Stimulated activated CD4-positive, alpha-beta T cell treated with anti-CD3 and anti-CD28 coated beads, Interleukin-15, amount 100 ng/mL, for 24 hours (primary cell): Measurements from ENCODE around the gene PIP4K2B.
"Not testable (repeated sequence)": the region's sequence is repeated elsewhere in the genome, so short reads cannot be mapped to it uniquely, and the experiment has no call there.

Experiments
- DNase-seq: peaks from one replicate; pipeline ENCODE4 v3.0.0-alpha.2; 2020

PIP4K2B gene

GRCh38 chr17:38728290-38728831 is 71.0 kb downstream of the PIP4K2B start:
- peak; percentile 61 for DNase-seq

GRCh38 chr17:38727736-38728135 is 71.6 kb downstream of the PIP4K2B start:
- DNase-seq = peak; percentile 89

GRCh38 chr17:38726145-38726544 is 73.2 kb downstream of the PIP4K2B start:
- not testable (repeated sequence) for DNase-seq

GRCh38 chr17:38725066-38725465 is 74.3 kb downstream of the PIP4K2B start:
- no peak for DNase-seq

- DNase-seq = no peak
Measured at GRCh38 chr17:38724337-38724988, 74.9 kb downstream of the PIP4K2B start.

GRCh38 chr17:38721802-38722201 is 77.6 kb downstream of the PIP4K2B start:
- no peak for DNase-seq

- no peak for DNase-seq
Measured at GRCh38 chr17:38720941-38721340, 78.4 kb downstream of the PIP4K2B start.

GRCh38 chr17:38719943-38720641 is 79.3 kb downstream of the PIP4K2B start:
- no peak for DNase-seq

GRCh38 chr17:38719289-38719942 is 79.9 kb downstream of the PIP4K2B start:
- no peak for DNase-seq

GRCh38 chr17:38717139-38717745 is 82.1 kb downstream of the PIP4K2B start:
- no peak for DNase-seq

GRCh38 chr17:38716368-38717005 is 82.9 kb downstream of the PIP4K2B start:
- no peak for DNase-seq
